Measurements from ENCODE around the gene L3MBTL1.

The L3MBTL1 gene

GRCh38 chr20:43508106-43508505, 609 bp downstream of the L3MBTL1 start:
- DNase-seq: no peak

DNA sequence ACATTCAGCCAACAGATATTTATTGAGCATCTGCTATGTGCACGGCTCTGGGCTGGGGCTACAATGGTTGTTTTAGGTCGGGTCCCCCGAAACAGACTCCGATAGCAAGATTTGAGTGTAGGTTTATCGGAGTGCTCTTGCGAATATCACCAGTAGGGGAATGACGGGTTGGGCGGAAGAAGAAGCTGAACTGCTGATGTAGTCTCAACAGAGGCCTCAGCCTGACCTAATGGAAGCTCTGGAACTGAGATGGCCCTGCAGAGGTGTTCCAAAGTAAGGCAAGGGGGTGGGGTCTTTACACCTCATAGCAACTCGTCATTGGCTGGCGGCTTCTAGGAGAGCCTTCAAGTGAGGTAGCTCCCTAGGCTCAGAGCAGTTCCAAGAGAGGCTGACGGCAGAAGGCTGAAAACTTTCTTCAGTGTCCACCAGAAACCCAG, 1.1 kb downstream of the L3MBTL1 start:
- DNase-seq: no peak

- DNase-seq: no peak
Observed at GRCh38 chr20:43511879-43512278, 4.4 kb downstream of the L3MBTL1 start.

DNA sequence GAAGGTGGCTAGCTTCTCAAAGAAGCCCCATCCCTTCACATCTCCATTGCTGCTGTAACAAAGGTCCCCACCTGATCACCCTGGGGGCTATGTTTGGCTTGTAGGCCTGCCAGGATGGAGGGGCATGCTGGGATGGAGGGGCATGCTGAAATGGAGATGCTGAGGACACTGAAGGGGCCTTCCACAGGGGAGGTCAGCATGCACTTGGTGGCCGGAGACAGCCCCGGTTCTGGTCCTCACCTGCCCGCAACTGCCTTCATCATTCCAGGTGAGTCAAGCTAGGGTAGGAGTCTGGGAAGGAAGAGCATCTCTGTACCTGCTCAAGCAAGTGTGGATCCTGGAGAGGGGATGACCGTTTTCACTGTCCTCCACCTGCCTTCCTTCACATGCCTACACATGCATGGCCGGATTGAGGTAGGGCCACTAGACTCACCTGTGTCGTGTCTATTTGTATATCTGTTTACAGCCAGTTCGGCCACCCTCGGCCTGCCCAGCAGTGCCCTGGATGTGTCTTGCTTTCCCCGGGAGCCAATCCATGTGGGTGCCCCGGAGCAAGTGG, 6.0 kb downstream of the L3MBTL1 start:
- no peak for DNase-seq

DNA sequence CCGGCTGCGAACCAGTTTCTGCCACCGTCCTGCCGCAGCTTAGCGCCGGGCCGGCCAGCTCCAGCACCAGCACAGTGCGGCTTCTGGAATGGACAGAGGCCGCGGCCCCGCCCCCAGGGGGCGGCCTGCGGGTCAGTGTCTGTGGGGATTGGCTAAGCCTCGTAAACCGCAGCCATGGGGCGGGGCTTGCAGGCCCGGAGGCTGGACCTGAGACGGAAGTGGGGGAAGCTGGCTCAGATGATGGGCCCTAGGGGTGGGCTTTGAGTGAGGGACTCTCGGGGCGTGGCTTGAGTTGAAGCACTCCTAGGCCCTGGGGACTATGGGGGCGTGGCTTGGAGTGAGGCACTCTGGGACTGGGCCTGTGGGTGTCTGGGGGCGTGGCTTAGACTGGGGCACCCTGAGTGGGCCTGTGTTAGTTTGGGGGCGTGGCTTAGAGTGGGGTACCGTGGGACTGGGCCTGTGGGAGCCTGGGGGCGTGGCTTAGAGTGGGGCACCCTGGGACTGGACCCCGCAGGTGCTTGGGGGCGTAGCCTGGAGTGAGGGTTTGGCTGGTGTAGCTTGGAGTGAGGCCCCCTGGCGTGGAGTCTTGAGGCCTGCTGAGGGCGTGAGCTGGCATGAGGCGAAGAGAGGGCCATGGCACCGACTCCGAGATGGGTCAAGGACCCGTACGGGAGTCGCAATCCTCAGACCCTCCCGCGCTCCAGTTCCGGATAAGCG, 6.6 kb downstream of the L3MBTL1 start:
- peak in 2 of 3 experiments; percentile 98 to 100 for DNase-seq

DNA sequence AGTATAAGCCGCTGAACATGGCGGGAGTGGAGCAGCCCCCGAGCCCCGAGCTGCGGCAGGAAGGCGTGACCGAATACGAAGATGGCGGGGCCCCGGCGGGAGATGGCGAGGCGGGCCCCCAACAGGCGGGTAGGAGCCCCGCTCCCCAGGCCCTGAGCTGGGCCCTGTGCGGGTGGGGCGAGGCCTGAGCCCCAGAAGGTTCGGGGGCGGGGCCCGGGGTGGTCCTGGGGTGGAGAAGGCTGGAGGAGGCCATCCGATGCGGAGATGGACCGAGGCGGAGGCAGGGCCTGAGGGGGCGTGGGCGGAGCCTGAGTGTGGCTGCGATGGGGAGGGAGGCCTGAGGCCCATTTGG, 7.1 kb downstream of the L3MBTL1 start:
- no peak for DNase-seq

GRCh38 chr20:43515628-43516027, 8.1 kb downstream of the L3MBTL1 start:
- no peak for DNase-seq

- DNase-seq: no peak
Observed at GRCh38 chr20:43516251-43516824, 8.8 kb downstream of the L3MBTL1 start.

DNA sequence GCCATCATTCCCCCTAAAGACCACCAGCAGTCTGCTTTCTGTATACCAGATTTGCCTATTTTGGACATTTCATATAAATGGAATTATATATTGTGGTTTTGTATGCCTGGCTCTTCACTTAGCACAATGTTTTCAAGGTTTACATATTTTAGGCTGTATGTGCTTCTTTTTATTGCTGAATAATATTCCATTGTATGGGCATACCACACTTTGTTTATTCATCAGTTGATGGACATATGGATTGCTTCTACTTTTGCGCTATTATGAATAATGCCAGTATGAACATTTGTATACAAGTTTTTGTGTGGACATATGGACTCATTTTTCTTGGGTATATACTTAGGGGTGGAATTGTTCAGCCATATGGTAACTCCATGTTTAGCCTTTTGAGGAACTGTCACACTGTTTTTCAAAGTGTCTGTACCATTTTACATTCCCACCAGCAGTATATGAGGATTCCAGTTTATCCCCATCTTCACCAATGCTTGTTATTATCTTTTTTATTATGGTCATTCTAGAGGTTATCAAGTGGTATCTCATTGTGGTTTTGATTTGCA, 12.7 kb downstream of the L3MBTL1 start:
- no peak for DNase-seq

DNA sequence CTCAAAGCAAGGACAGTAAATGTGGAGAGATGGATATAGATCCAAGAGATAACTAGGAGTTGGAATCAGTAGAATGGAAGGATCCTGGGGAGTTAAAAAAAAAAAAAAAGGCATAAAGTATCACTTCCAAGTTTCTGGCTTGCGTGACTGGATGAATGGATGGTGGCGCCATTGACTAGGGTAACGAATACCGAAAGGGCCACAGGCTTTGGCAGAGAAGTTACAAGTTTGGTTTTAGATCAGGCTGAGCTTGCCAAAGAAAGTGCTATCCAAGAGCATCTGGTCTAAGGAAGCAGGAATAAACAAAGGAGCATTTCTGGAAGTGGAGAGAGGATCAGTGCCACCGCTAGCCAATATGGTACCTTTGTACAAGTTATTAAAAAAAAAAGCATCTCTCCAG, 17.5 kb downstream of the L3MBTL1 start:
- no peak for DNase-seq

- DNase-seq: no peak
Observed at GRCh38 chr20:43528258-43528875, 20.9 kb downstream of the L3MBTL1 start.

- DNase-seq: no peak
Observed at GRCh38 chr20:43529051-43529450, 21.6 kb downstream of the L3MBTL1 start.

GRCh38 chr20:43529457-43530153, 22.1 kb downstream of the L3MBTL1 start:
- DNase-seq: no peak

DNA sequence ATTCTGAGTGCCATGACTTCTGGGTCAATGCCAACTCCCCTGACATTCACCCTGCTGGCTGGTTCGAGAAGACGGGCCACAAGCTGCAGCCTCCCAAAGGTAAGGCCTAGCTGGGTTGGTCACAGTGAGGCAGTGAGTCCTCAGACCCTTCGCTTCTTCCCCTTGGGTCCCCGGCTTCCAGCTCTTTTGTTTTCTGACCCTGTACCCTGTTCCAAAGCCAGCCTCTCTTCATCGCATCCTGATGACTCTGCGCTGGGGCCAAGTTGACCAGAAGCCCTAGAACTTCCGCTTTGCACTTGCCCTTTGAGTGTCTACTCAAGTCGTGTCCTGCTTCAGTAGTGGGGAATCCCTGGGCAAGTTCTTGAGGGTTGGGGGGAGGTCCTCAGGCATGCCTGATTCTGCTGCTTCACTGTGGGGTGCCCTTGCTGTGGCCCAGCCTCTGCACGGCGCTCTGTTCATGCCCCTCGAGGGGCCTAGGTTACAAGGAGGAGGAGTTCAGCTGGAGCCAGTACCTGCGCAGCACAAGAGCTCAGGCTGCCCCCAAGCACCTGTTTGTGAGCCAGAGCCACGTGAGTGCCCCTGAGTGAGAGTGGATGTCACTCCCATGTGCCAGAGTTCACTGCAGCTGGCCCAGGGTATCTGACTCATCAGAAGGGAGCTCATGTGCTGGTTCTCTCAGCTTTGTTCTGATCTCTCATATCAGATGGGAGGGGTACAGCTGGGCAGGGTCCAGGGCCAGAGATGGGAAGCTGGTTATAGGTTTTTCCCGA, 23.0 kb downstream of the L3MBTL1 start:
- no peak for DNase-seq

DNA sequence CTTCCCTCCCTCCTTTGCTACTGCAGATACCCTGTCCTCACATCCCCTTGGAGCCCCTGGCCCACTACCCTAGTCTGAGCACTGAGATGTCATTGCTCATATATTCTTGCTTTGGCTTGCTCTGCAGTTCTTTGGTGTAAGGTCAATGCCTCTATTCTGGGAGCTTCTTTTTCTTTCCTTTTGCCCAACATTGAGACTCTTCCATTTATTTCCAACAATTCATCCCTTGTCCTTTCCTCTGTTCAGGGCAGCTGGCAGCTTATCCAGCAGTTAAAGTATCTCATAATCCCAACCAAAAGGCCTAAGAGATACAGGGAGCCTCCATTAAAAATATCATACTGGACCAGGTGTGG, 23.6 kb downstream of the L3MBTL1 start:
- no peak for DNase-seq

- DNase-seq: no peak
Observed at GRCh38 chr20:43532416-43533055, 25.0 kb downstream of the L3MBTL1 start.

GRCh38 chr20:43533060-43533459, 25.6 kb downstream of the L3MBTL1 start:
- no peak for DNase-seq

- no peak for DNase-seq
Observed at GRCh38 chr20:43534016-43534415, 26.5 kb downstream of the L3MBTL1 start.

DNA sequence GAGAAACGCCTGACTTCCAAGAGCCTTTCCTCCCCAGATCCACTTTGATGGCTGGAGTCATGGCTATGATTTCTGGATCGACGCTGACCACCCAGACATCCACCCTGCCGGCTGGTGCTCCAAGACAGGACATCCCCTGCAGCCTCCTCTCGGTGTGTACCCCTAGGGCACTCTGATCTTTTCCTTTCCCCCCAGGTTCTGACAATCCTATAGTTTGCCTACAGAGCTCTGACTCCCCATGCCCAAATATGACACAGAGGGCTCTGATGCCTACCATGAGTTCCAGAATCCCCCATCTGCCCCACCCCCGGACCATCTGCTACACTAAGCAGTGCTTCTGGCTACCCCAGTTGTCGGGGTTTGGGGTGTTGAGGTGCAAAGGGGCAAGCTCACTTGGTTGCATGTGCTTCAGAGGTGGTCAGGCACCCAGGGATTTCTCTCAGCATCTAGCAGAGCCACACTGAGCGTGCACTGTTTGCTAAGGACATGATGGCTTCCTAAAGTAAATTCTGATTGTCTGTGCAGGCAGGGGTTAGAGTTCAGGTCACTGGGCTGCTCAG, 27.4 kb downstream of the L3MBTL1 start:
- no peak for DNase-seq

- DNase-seq: no peak
Observed at GRCh38 chr20:43535370-43536004, 28.0 kb downstream of the L3MBTL1 start.
